Panc1 (cell line): Measurements from ENCODE around the gene ERC2. TPM values are rescaled to one million over a fixed set of nuclear protein-coding genes. Genes with fewer than 3 reads are reported as not detected.

Experiments
- ATAC-seq: fragments of 200-7000 bp; cut with Tn5 transposase; 2 replicates; pipeline ENCODE4 v1.9.1; 2020; ENCODE audit warnings: mild to moderate bottlenecking, moderate library complexity
- BruUV-seq: library from RNA; stranded (reverse); fragments of 400-500 nt; replicated peaks from 2 replicates; lab custom pipeline; 2021; lab: Mats Ljungman, UMichigan
- CTCF ChIA-PET: fragments of 300-600 bp; sonication (Branson Sonifier 250); formaldehyde crosslinking; loops from one replicate; lab custom pipeline; 2022; ENCODE audit warnings: antibody characterized with exemption; lab: Charles Lee
- POLR2A ChIA-PET: fragments of 300-600 bp; sonication (Branson Sonifier 250); formaldehyde crosslinking; loops from one replicate; lab custom pipeline; 2022; ENCODE audit warnings: antibody characterized with exemption; lab: Charles Lee
- DNase-seq: peaks from one replicate; pipeline ENCODE4 v3.0.0-alpha.2; 2010; ENCODE audit warnings: low read depth, low spot score
- H3K27ac ChIP-seq: 2 replicates; pipeline ENCODE4 v1.5.1; 2011; ENCODE audit warnings: mild to moderate bottlenecking, low read length, inconsistent platforms
- H3K27me3 ChIP-seq: fragments of 200-500 bp; sonication (Bioruptor generic); 2 replicates; pipeline ENCODE4 v1.6.0; 2014; ENCODE audit warnings: low read length, inconsistent platforms; ENCODE audit not compliant: control insufficient read depth, insufficient read depth
- H3K36me3 ChIP-seq: fragments of 200-500 bp; sonication (Bioruptor generic); 2 replicates; pipeline ENCODE4 v1.5.1; 2014; ENCODE audit warnings: inconsistent platforms, mild to moderate bottlenecking, low read length, moderate library complexity; ENCODE audit not compliant: control insufficient read depth, insufficient read depth
- H3K4me1 ChIP-seq: 2 replicates; pipeline ENCODE4 v1.5.1; 2011; ENCODE audit warnings: inconsistent platforms, mild to moderate bottlenecking, low read length, moderate library complexity; ENCODE audit not compliant: control insufficient read depth, insufficient read depth
- H3K4me3 ChIP-seq, 2 experiments: 2 replicates each; pipeline ENCODE4 v1.5.1; 2011 to 2012; ENCODE audit warnings: low read depth in 2 of 2, low read length in 2 of 2, mild to moderate bottlenecking in 2 of 2, inconsistent platforms in 1 of 2, moderate library complexity in 1 of 2
- H3K9me3 ChIP-seq: fragments of 200-500 bp; sonication (Bioruptor generic); 2 replicates; pipeline ENCODE4 v1.5.1; 2014; ENCODE audit warnings: low read depth, mild to moderate bottlenecking, inconsistent platforms, low read length, moderate library complexity; ENCODE audit not compliant: control insufficient read depth, insufficient read depth
- POLR2AphosphoS5 ChIP-seq: IDR thresholded peaks from 2 replicates; pipeline ENCODE4 v1.6.1; 2012; ENCODE audit warnings: mild to moderate bottlenecking, low read depth, low read length, moderate library complexity
- SIN3A ChIP-seq: IDR thresholded peaks from 2 replicates; pipeline ENCODE4 v1.6.1; 2012; ENCODE audit warnings: low read depth, mild to moderate bottlenecking, low read length, moderate library complexity, borderline replicate concordance; ENCODE audit not compliant: insufficient read depth
- TCF7L2 ChIP-seq: IDR thresholded peaks from 2 replicates; pipeline ENCODE4 v1.6.1; 2011; ENCODE audit warnings: mild to moderate bottlenecking, low read depth, low read length, inconsistent platforms
- in situ Hi-C: cut with HindIII; loops from 2 replicates; pipeline ENCODE4 v1.10.0; 2016; ENCODE audit warnings: low sequenced_read_pairs, low pct_unique_long_range_greater_than_20kb
- intact Hi-C: fragments of 100-400 bp; cut with micrococcal nuclease; formaldehyde crosslinking; loops from one replicate; pipeline ENCODE4 v1.10.0; 2022; ENCODE audit not compliant: unreplicated experiment
- total RNA-seq: library from RNA; stranded (reverse); gene quantifications from one replicate; pipeline ENCODE4 v1.2.1, GENCODE V29; 2021; ENCODE audit not compliant: unreplicated experiment
- TF ChIP-seq, protein P1 (sequence below): fragments of 450-650 bp; IDR thresholded peaks from 2 replicates; pipeline ENCODE4 v1.5.1; 2017; ENCODE audit warnings: mild to moderate bottlenecking
- TF ChIP-seq, protein P2 (sequence below), 2 experiments: IDR thresholded peaks; 2 replicates each; pipeline ENCODE4 v1.6.1; 2011 to 2012; ENCODE audit warnings: low read depth in 2 of 2, control low read depth in 1 of 2, low read length in 1 of 2, mild to moderate bottlenecking in 1 of 2, moderate library complexity in 1 of 2; ENCODE audit not compliant: insufficient read depth in 1 of 2

ERC2 gene
- total RNA-seq, 1 experiment from 2014 or later = 0.33 TPM

DNA sequence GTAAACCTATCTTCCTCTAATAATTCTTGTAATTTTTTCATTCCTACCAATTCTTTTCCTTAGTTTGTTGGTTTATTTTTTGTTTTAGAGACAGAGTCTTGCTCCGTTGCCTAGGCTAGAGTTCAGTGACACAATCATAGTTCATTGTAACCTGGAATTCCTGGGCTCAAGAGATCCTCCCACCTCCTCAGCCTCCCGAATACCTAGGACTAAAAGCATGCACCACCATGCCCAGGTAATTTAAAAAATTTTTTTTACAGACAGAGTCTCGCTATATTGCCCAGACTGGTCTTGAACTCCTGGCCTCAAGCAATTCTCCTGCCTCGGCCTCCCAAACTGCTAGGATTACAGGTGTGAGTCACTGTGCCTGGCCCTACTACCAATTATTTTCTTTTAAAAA is 220.2 kb downstream of the ERC2 start:
- no peaks in the 10 kb centered on the region for H3K36me3 ChIP-seq
- ATAC-seq (no peak), DNase-seq (no peak)
- POLR2A ChIA-PET = no interaction called here
- H3K27ac ChIP-seq = no peak overlapping the region
- no peaks in the 10 kb centered on the region for H3K4me1 ChIP-seq
- intact Hi-C loops (no loop called here), in situ Hi-C loops (no loop called here)
- no peaks in the 10 kb centered on the region for H3K9me3 ChIP-seq
- no peak for TF ChIP-seq SIN3A
- TF ChIP-seq POLR2AphosphoS5 = no peak
- TF ChIP-seq, protein P1, sequence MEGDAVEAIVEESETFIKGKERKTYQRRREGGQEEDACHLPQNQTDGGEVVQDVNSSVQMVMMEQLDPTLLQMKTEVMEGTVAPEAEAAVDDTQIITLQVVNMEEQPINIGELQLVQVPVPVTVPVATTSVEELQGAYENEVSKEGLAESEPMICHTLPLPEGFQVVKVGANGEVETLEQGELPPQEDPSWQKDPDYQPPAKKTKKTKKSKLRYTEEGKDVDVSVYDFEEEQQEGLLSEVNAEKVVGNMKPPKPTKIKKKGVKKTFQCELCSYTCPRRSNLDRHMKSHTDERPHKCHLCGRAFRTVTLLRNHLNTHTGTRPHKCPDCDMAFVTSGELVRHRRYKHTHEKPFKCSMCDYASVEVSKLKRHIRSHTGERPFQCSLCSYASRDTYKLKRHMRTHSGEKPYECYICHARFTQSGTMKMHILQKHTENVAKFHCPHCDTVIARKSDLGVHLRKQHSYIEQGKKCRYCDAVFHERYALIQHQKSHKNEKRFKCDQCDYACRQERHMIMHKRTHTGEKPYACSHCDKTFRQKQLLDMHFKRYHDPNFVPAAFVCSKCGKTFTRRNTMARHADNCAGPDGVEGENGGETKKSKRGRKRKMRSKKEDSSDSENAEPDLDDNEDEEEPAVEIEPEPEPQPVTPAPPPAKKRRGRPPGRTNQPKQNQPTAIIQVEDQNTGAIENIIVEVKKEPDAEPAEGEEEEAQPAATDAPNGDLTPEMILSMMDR = no peak
- H3K27me3 ChIP-seq = no peaks in the 10 kb centered on the region
- BruUV-seq = no TSS peak
- CTCF ChIA-PET = no interaction called here
- no peak overlapping the region for H3K4me3 ChIP-seq

DNA sequence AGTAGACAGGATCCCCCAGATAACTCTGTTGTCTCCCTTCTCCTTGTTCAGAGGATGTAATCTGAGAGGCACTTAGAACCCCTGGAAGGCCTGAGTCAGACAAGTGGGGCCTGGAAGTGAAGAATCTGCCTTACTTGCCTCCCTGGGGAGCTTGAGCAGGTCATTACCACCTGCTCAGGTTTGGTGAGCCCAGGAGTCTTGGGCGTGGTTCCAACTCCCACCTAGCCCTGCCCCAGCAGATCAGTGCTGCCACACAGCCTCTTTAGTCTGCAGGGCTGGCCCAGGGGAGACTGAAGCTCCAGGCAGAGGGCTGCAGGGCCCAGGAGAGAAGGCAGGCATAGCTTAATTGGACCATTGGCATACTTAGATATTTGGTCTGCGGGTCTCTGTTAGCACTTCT is 230.0 kb downstream of the ERC2 start:
- CTCF ChIA-PET = no interaction called here
- H3K4me1 ChIP-seq = no peaks in the 10 kb centered on the region
- intact Hi-C loops = no loop called here

DNA sequence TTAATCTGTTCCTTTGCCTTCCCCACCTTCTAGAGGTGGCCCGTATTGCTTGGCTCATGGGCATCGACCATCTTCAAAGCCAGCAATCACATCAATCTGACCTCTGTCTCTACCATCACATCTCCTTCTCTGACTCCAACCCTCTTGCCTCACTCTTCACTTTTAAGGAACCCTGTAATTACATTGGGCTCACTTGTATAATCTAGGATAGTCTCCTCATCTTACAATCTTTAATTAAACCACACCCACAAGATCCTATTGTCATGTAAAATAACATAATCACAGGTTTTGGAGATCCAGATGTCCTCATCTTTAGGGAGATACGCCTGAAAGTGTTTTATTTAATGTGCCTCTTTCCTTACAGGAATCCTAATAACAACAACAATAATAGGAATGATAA is 234.5 kb downstream of the ERC2 start:
- in situ Hi-C loops = no loop called here
- intact Hi-C loops = no loop called here
- H3K9me3 ChIP-seq = no peaks in the 10 kb centered on the region
- H3K4me3 ChIP-seq = no peak overlapping the region
- H3K27ac ChIP-seq = no peak overlapping the region
- POLR2A ChIA-PET = no interaction called here
- H3K4me1 ChIP-seq = no peaks in the 10 kb centered on the region
- no TSS peak for BruUV-seq
- CTCF ChIA-PET = no interaction called here
- DNase-seq (no peak), ATAC-seq (no peak)
- TF ChIP-seq SIN3A (no peak), TCF7L2 (no peak), POLR2AphosphoS5 (no peak)
- TF ChIP-seq, protein P2, sequence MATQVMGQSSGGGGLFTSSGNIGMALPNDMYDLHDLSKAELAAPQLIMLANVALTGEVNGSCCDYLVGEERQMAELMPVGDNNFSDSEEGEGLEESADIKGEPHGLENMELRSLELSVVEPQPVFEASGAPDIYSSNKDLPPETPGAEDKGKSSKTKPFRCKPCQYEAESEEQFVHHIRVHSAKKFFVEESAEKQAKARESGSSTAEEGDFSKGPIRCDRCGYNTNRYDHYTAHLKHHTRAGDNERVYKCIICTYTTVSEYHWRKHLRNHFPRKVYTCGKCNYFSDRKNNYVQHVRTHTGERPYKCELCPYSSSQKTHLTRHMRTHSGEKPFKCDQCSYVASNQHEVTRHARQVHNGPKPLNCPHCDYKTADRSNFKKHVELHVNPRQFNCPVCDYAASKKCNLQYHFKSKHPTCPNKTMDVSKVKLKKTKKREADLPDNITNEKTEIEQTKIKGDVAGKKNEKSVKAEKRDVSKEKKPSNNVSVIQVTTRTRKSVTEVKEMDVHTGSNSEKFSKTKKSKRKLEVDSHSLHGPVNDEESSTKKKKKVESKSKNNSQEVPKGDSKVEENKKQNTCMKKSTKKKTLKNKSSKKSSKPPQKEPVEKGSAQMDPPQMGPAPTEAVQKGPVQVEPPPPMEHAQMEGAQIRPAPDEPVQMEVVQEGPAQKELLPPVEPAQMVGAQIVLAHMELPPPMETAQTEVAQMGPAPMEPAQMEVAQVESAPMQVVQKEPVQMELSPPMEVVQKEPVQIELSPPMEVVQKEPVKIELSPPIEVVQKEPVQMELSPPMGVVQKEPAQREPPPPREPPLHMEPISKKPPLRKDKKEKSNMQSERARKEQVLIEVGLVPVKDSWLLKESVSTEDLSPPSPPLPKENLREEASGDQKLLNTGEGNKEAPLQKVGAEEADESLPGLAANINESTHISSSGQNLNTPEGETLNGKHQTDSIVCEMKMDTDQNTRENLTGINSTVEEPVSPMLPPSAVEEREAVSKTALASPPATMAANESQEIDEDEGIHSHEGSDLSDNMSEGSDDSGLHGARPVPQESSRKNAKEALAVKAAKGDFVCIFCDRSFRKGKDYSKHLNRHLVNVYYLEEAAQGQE (IDR thresholded peaks at IDR 0.05; ENCODE audit: insufficient read depth in 1 of 2, low read depth in 2 of 2, low read length in 1 of 2) = no peak
- TF ChIP-seq, protein P1 = no peak
- no peaks in the 10 kb centered on the region for H3K36me3 ChIP-seq
- H3K27me3 ChIP-seq = no peaks in the 10 kb centered on the region

More for the DNA sequence above, 230.0 kb downstream of the ERC2 start:
- TF ChIP-seq SIN3A (no peak), POLR2AphosphoS5 (no peak)
- TF ChIP-seq, protein P1 = no peak
- Histone ChIP-seq H3K9me3 (no peaks in the 10 kb centered on the region), H3K27me3 (no peaks in the 10 kb centered on the region), H3K36me3 (no peaks in the 10 kb centered on the region), H3K27ac (no peak overlapping the region), H3K4me3 (no peak overlapping the region)
- BruUV-seq = no TSS peak
- ATAC-seq = no peak
- DNase-seq = no peak
- POLR2A ChIA-PET = interaction anchor here (0.5 to 0.7 kb wide), 2 partner anchors 12 to 446 kb away, joined by 3 read pairs; no protein-coding TSS in a partner anchor
- in situ Hi-C loops = no loop called here
